GDM1 (cell line): ENCODE data around the gene PCGF6.
"Not testable (repeated sequence)": the region's sequence is repeated elsewhere in the genome, so short reads cannot be mapped to it uniquely, and the experiment has no call there.

Source experiments
- DNase-seq: peaks from one replicate; lab custom pipeline; 2025; lab: John Stamatoyannopoulos, UW

The PCGF6 gene

DNA sequence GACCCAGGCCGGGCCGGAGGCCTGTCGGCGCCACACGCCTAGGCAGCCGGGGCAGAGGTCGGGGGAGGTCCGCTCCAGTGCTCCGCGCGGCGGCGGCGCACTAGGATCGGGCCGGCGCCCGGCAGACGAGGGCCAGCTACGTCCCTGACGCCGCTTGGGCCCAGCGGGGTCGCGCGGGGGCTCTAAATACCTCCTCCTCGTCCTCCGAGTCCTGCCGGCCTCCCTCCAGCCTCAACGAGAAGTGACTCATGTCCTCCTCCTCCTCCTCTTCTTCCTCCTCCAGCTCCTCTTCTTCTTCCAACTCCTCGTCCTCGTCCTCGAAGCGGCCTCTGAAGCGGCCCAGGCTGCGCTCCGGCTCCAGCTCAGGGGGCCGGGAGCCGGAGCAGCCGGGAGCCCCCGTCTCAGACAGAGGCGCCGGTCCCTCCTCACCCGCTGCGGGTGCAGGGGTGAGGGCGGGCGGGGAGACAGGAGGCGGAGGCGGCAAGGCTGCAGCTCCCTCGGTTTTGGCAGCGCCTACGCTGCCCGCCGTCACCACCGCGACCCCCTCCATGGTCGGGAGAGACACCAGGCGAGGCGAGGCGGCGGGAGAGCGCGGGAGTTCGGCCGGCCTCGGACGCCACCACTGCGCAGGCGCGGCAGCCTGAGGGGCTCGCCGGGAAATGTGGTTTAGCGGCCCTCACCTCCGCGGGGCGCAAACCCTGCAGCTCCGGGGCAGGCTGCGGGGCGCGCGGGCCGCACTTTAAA lies at the start of gene PCGF6:
Gene PCGF6 (minus strand): TSS at position 624 of the 744 bp plus-strand sequence. CDS start 74 bp downstream, at position 550.
- DNase-seq, result peak; percentile 76

DNA sequence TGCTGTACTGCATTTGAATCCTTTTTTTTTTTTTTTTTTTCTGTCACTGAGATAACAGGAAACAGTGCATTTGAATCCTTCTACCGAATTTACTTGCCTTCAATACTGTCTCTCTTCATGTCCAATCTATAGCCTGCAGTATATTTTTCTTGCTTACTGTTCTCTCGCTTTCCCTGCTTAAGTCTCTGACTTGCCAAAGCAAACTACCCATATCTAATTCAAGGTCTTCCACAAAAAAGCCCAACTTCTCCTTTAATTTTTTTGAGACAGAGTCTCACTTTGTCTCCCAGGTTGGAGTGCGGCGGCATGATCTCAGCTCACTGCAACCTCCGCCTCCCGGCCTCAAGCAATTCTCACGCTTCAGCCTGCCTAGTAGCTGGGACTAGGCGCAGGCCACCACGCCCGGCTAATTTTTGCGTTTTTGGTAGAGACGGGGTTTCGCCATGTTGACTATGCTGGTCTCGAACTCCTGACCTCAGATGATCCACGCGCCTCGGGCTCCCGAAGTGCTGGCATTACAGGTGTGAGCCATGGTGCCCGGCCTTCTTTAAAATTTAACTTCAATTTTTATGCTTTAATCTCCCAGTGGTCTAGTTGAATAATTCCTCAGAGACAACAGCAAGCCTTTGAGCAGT lies 46.4 kb upstream of the PCGF6 start:
- no peak for DNase-seq

GRCh38 chr10:103396789-103397087 lies 45.8 kb upstream of the PCGF6 start:
- DNase-seq, result no peak

GRCh38 chr10:103396067-103396788 lies 45.3 kb upstream of the PCGF6 start, which contains the start of the genes ATP5MK and PDCD11:
Gene ATP5MK (minus strand): TSS chr10:103396475. CDS start chr10:103392457, 4,018 bp downstream.
Gene PDCD11 (plus strand): TSS chr10:103396626. CDS start chr10:103398427, 1,801 bp downstream.
- peak; percentile 94 for DNase-seq

- no peak for DNase-seq
Measured at GRCh38 chr10:103395754-103396066, 44.8 kb upstream of the PCGF6 start.

- no peak for DNase-seq
Measured at GRCh38 chr10:103394180-103394579, 43.2 kb upstream of the PCGF6 start.

DNA sequence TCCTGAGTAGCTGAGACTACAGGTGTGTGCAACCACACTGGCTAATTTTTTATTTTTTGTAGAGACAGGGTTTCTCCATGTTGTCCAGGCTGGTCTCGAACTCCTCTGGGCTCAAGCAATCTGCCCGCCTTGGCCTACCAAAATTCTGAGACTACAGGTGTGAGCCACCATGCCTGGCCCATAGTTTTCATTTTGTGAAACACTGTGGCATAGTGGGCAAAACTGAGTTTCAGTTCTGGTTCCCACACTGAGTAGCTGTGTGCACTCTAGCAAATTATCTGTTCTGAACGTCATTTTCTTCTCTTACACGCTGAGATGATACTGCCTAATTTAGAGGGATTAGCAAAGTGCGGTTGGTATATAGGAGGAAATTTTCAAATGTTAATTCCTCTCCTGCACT lies 31.8 kb upstream of the PCGF6 start:
- no peak for DNase-seq

GRCh38 chr10:103374263-103374662 lies 23.3 kb upstream of the PCGF6 start:
- no peak for DNase-seq

- no peak for DNase-seq
Measured at GRCh38 chr10:103373544-103373943, 22.6 kb upstream of the PCGF6 start.

- peak; percentile 92 for DNase-seq
Measured at GRCh38 chr10:103367782-103368518, 17.0 kb upstream of the PCGF6 start, which contains the start of gene TAF5. Gene TAF5 (plus strand): TSS chr10:103367976. CDS start chr10:103367990, 14 bp downstream.

DNA sequence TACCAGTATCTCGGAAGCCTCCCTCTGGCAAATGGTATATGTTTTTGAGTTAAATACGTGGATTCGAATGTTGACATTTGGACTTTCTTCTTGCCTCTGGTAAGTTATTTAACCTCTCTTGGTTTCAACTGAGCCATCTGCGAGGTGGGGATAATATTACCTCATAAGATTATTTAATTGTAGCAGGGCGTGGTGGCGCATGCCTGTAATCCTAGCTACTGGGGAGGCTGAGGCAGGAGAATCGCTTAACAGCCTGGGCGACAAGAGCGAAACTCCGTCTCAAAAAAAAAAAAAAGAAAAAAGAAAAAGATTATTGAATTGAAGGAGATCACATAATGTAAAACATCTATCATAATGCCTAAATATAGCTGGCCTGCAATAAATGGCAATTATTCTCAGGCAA lies 16.4 kb upstream of the PCGF6 start:
- no peak for DNase-seq

- not testable (repeated sequence) for DNase-seq
Measured at GRCh38 chr10:103360791-103361190, 9.9 kb upstream of the PCGF6 start.

- not testable (repeated sequence) for DNase-seq
Measured at GRCh38 chr10:103359493-103359892, 8.6 kb upstream of the PCGF6 start.

DNA sequence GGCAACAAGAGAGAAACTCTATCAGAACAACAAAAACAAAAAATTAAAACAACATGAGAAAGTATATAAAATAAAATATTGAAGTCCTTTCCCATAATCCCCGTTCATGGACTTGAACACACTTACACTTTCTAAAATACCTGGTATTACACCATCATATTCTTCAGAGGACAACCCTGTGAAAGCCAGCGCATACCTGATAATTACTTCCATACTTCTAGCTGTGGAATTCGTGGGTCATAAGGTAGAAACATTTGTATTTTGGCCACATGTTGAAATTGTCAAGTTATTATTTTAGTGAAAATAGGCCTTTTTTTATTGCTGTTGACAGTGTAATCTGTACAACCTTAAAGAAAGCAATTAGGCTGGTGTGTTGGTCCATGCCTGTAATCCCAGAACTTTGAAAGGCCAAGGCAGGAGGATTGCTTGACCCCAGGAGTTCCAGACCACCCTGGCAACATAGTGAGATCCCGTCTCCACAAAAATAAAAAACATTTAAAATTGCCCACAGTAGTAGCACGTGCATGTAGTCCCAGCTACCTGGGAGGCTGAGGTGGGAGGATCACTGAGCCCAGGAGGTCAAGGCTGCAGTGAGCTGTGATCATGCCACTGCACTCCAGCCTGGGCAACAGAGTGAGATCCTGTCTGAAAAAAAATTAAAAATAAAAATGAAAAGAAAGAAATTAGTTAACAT lies 5.1 kb upstream of the PCGF6 start:
- no peak for DNase-seq

DNA sequence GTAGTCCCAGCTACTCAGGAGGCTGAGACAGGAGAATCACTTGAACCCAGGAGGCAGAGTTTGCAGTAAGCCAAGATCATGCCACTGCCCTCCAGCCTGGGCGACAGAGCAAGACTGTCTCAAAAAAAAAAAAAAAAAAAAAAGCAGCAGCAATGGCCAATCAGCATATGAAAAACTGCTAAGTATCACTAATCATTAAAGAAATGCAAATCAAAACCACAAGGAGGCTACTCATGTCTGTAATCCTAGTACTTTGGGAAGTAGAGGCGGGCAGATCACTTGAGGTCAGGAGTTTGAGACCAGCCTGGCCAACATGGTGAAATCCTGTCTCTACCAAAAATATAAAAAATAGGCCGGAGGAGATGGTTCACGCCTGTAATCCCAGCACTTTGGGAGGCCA lies 3.6 kb upstream of the PCGF6 start:
- not testable (repeated sequence) for DNase-seq

GRCh38 chr10:103353281-103353680 lies 2.3 kb upstream of the PCGF6 start:
- no peak for DNase-seq

DNA sequence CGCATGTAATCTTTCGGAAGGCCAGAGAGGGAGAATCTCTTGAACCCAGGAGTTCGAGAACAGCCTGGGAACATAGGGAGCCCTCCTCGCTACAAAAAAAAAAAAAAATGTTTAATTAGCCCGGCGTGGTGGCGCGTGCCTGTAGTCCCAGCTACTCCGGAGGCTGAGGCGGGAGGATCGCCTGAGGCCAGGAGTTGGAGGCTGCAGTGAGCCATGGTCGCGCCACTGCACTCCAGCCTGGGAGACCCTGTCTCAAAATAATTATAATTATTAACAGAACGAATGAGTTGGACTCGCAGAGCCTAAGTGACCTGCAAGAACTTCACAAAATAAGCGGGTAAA lies 794 bp downstream of the PCGF6 start:
- DNase-seq, result no peak

- no peak for DNase-seq
Measured at GRCh38 chr10:103336370-103336769, 14.6 kb downstream of the PCGF6 start.

DNA sequence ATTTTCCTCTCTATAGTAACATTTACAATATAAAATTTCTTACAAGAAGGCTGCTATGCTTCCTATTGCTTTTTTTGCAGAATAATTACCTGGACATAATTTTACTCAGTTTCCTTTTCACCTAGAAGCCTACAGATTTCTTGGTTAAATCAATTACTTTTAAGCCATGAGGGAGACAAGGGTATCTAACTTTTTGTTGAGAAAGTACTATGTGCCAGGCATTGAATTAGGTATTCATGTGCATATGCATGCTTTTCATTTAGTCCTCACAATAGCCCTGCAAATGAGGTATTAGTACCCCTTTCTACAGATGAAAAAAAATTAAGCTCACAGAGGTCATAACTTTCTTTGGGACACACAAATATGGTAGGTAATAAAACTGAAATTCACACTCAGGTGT lies 16.4 kb downstream of the PCGF6 start:
- DNase-seq, result no peak

GRCh38 chr10:103333934-103334520 lies 16.9 kb downstream of the PCGF6 start:
- DNase-seq, result no peak

DNA sequence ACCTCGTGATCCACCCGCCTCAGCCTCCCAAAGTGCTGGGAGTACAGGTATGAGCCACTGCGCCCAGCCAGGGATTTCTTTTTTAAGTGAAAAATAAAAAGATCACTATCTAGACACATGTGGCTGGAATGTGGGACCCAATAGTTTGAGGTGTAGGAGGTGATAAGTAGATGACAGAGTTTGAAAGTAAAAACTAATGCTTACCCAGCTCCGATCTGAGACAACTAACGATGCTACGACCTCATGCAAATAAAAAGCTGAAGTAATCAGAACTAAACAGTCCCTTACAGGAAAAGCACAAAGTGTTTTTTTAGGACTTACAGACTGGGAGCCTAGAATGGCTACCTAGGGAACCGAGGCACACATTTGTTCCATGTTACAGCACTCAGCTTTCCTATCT lies 23.0 kb downstream of the PCGF6 start:
- DNase-seq, result no peak
